Colonic mucosa (tissue), 4 donors: ENCODE results near the gene MAN2A2. TPM values are rescaled to one million over a fixed set of nuclear protein-coding genes. Genes with fewer than 3 reads are reported as not detected.

Source experiments
- DNase-seq: peaks from one replicate; pipeline ENCODE4 v3.0.0-alpha.2; 2020
- H3K27ac ChIP-seq: fragments of 200-600 bp; one replicate; pipeline ENCODE4 v1.8.0; 2021
- H3K27me3 ChIP-seq: fragments of 200-600 bp; one replicate; pipeline ENCODE4 v1.8.0; 2021
- H3K36me3 ChIP-seq: fragments of 200-600 bp; one replicate; pipeline ENCODE4 v1.8.0; 2021
- H3K4me1 ChIP-seq: fragments of 200-600 bp; one replicate; pipeline ENCODE4 v1.8.0; 2021; ENCODE audit warnings: mild to moderate bottlenecking
- H3K4me3 ChIP-seq: fragments of 200-600 bp; one replicate; pipeline ENCODE4 v1.8.0; 2021
- H3K9ac ChIP-seq, 2 donors: one replicate each; pipeline ENCODE4 v1.7.0; 2013; ENCODE audit warnings: control low read depth in 2 of 2, low read depth in 2 of 2, low read length in 2 of 2
- H3K9me3 ChIP-seq: fragments of 200-600 bp; one replicate; pipeline ENCODE4 v1.8.0; 2021
- CTCF ChIP-seq: fragments of 200-600 bp; IDR thresholded peaks from one replicate; pipeline ENCODE4 v1.8.0; 2022; ENCODE audit warnings: antibody characterized with exemption, mild to moderate bottlenecking
- intact Hi-C: fragments of 100-400 bp; cut with DNase I; formaldehyde crosslinking; loops from one replicate; pipeline ENCODE4 v1.14.1; 2022
- total RNA-seq, 2 donors: library from RNA; stranded (reverse); fragmentation: NEBNext Ultra II Directional in 1 of 2; extraction: Animal tissue kit (Norgen Biotek cat#: 25700) in 1 of 2; gene quantifications; one replicate each; pipeline ENCODE4 v1.2.1, GENCODE V29; 2021
- donor health status: healthy.
- donor health status: DM: no; HTN: no; CAD: no.
- donor health status: DM: no; HTN: no; CAD: no.

MAN2A2 gene
- total RNA-seq, 2 donors from 2014 or later: 34.2 to 66.4 TPM

DNA sequence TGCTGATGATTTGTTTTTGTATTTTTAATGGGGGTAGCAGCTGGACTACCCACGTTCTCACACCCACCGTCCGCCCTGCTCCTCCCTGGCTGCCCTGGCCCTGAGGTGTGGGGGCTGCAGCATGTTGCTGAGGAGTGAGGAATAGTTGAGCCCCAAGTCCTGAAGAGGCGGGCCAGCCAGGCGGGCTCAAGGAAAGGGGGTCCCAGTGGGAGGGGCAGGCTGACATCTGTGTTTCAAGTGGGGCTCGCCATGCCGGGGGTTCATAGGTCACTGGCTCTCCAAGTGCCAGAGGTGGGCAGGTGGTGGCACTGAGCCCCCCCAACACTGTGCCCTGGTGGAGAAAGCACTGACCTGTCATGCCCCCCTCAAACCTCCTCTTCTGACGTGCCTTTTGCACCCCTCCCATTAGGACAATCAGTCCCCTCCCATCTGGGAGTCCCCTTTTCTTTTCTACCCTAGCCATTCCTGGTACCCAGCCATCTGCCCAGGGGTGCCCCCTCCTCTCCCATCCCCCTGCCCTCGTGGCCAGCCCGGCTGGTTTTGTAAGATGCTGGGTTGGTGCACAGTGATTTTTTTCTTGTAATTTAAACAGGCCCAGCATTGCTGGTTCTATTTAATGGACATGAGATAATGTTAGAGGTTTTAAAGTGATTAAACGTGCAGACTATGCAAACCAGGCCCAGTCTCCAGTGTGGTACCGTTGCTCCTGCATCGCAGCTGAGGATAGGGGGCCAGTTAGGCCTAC is 20.1 kb upstream of the MAN2A2 start:
- H3K27ac ChIP-seq: peak overlapping the region; percentile 89
- no peak for DNase-seq
- no peak overlapping the region for H3K4me3 ChIP-seq
- H3K36me3 ChIP-seq: peaks cover 5% of the 10 kb centered on the region
- intact Hi-C loops: no loop called here
- peaks cover 5% of the 10 kb centered on the region for H3K4me1 ChIP-seq
- H3K27me3 ChIP-seq: no peaks in the 10 kb centered on the region
- H3K9me3 ChIP-seq: no peaks in the 10 kb centered on the region
- no peak for TF ChIP-seq CTCF
- H3K9ac ChIP-seq: peak overlapping the region in 1 of 2 donors; percentile 80

GRCh38 chr15:90883526-90883975 is 19.6 kb upstream of the MAN2A2 start:
- no peak for DNase-seq
- no peaks in the 10 kb centered on the region for H3K9me3 ChIP-seq
- H3K4me1 ChIP-seq: peaks cover 5% of the 10 kb centered on the region
- H3K9ac ChIP-seq: peak overlapping the region; percentile 80 to 85
- H3K27me3 ChIP-seq: no peaks in the 10 kb centered on the region
- no peak for TF ChIP-seq CTCF
- no peaks in the 10 kb centered on the region for H3K36me3 ChIP-seq
- peak overlapping the region; percentile 47 for H3K4me3 ChIP-seq
- intact Hi-C loops: no loop called here
- peak overlapping the region; percentile 89 for H3K27ac ChIP-seq

DNA sequence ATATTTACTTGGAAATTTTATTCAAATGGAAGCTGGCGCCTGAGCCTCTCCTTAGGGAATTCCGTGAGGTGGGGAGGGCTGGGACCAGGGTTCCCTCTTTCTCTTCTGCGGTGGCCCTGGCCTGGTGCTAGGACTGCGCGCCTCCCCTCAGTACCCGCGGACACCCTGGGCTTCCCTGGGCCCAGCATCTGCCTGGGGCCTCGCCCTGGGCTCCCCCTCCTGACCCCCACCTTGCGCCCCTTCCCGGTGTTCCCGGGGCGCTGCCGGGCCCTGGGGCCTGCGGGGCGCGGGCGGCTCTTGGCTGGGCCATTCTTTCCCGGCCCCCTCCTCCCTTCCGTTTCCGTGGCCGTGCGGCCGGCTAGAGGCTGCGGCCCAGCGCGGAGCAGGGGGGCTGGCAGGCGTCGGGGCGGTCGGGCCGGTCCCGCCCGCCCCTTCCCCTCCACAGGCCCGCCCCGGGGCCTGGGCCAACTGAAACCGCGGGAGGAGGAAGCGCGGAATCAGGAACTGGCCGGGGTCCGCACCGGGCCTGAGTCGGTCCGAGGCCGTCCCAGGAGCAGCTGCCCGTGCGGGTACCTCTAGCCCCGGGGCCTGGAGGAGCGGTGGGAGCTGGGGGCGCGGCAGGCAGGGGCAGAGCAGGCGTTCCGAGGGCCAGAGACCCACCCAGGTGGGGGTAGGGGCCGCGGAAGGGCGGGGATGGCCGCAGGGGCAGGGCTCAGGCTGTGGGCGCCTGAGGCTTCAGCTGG is 19.0 kb upstream of the MAN2A2 start, which contains the start of gene FES:
Gene FES, plus strand, starts transcription at position 529 of the 743 bp plus-strand sequence. CDS start 542 bp downstream, outside the sequence.
- H3K27ac ChIP-seq: peak within 1 kb of the TSS; percentile 89
- H3K4me3 ChIP-seq: peak within 1 kb of the TSS; percentile 47
- H3K36me3 ChIP-seq: no peaks in the 10 kb centered on the region
- no peak for TF ChIP-seq CTCF
- DNase-seq: peak; percentile 57
- H3K27me3 ChIP-seq: no peaks in the 10 kb centered on the region
- no peaks in the 10 kb centered on the region for H3K9me3 ChIP-seq
- H3K4me1 ChIP-seq: peaks cover 5% of the 10 kb centered on the region
- intact Hi-C loops: no loop called here
- H3K9ac ChIP-seq: peak within 1 kb of the TSS; percentile 80 to 85

- peak overlapping the region; percentile 47 for H3K4me3 ChIP-seq
- H3K36me3 ChIP-seq: no peaks in the 10 kb centered on the region
- H3K9me3 ChIP-seq: no peaks in the 10 kb centered on the region
- peak overlapping the region; percentile 89 for H3K27ac ChIP-seq
- no peak for DNase-seq
- intact Hi-C loops: loop anchor here (5.0 kb wide), 1 partner anchor 193 kb away; no protein-coding TSS in a partner anchor
- no peak for TF ChIP-seq CTCF
- peak overlapping the region; percentile 80 to 85 for H3K9ac ChIP-seq
- no peaks in the 10 kb centered on the region for H3K27me3 ChIP-seq
- peaks cover 5% of the 10 kb centered on the region for H3K4me1 ChIP-seq
These were observed 18.2 kb upstream of the MAN2A2 start for GRCh38 chr15:90884719-90885431.
